GM18520 (cell line): ENCODE measurements around the gene ZNF407.

Experiments
- ATAC-seq: cut with Tn5 transposase; IDR thresholded peaks from one replicate; pipeline ENCODE4 v1.9.1; 2021; ENCODE audit not compliant: unreplicated experiment

The ZNF407 gene

DNA sequence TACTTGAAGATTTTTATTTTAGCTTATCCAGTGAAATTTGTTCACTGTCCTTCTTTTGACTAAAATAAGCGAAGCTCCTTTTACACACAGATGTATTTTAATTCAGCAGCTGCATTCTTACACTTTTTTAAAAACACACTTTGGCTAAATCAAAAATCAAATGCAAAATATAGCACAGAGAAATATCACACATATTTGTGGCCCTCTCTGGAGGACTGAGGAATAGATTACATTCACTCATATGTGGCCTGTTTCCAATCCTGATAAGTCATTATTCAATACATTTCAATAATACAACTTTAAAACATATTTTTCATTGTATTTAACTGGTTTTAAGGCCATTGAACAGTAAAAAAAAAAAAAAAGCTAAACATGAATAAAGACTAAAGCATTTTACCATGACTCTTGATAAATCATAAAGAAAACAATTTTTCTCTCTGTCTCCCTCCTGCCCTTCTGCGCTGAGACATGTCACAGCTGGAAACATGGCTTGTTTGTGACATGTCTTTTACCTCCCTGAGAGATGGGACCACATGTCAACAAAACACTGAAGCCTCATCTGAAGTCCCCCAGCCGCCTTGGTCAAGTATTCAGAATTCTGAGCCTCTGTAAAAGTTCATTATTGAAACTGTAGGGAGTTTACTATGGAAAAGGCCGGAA is 221.0 kb downstream of the ZNF407 start:
- no peak for ATAC-seq

DNA sequence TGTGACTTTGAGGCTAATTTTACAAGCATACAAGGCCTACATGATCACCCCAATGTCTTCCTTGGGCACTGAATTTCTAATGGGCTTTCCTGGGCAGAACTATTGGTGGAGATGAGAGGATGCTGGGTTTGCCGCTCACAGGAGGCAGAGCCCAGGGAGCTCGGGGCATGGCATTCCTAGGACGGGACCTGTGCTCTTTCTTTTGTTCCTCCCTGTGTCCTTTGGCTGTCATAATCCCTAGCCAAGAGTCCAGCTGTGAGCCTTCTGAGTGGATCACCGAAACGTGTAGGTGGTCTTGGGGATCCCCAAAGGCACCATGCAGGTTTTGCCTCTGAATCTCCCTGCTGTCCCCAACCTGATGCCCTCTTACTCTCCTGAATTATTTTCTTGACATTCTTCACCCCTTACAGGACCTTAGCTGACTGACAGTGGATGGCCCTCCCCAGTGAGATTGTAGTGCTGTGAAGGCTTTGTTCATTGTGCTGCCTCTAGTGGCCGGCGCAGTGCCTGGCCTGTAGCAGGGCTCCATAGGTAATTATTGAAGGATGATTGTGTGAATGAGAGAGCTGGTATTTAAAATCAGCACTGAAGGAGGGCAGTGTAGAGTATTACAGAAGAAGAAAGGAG is 221.9 kb downstream of the ZNF407 start:
- ATAC-seq = peak; percentile 61

DNA sequence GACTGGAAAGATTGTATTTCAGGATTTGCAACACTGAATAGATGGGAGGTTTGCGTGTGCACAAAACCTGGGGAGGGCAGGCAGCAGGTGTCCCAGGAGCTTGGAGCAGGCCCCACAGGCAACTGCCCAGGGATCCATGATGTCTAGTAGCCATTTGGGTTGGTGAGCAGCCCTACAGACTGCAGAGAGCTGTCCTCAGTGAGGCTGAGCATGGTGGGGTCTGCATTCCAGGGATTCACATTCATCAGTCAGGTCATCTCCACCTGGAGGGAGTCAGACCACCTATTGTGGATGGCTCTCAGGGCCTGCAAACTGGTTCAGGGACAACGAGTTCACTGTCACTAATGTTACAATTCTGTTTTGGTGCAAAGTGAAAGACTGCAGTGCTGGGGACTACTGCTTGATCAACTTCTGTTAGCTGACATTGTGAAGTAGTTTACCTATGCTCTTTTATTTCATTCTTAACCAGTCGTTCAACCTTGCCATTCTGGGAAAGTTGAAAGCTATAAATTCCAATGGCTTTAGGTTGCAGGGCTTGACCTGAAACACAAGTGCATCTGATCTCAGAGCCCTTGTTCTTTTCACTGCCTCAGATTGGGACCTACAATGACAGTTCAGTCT is 222.6 kb downstream of the ZNF407 start:
- no peak for ATAC-seq

DNA sequence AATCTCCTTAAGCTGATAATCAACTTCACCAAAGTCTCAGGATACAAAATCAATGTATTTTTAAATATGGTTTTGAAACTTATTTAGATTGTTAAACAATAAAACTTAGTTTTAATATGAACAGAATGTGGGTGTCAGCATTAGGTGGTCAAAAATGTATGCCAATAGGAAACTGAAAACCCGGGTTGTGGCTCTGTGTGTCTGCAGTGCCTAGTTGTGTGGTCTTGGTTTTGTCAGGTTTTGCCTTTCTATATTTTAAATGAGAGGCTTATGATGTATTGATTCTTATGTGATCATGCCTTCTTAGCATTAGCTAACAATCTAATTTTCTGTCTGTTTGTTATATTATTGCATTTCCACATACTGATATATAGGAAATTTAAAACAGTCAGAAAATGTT is 227.8 kb downstream of the ZNF407 start:
- no peak for ATAC-seq

DNA sequence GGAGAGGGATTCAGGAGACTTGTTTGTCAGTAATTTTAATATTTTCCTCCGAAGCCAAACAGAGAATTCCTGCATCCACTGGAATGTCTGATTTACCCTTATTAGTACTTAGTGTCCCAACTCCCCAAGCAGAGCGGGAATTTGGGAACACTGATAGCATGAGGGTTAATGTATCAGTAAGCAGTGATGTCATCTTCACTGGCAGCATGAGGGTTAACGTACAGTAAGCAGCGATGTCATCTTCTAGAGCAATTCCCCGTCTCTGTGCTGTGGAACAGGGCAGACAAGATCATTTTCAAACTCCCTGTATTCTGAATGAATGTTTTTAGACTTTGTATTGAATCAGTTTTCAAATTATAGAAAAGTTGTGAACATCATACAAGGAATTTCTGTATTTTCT is 228.9 kb downstream of the ZNF407 start:
- no peak for ATAC-seq

DNA sequence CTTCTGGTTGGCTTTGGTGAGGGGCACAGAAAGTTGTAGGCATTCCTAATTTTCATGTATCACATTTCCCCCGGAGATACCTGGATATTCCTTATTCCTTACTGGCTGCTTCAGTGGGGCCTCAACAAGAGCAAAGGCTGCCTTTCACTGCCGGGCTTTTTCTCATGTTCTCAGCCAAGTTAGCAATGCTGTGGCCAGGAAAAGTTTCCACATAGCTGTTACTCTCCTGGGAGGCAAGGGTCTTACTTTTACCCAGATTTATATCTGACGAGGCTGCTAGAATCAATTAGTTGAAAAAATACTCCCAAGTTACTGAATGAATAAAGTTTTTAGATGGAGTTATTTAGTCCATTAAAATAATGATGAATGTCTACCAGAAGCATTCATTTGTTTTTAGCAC is 230.5 kb downstream of the ZNF407 start:
- no peak for ATAC-seq

DNA sequence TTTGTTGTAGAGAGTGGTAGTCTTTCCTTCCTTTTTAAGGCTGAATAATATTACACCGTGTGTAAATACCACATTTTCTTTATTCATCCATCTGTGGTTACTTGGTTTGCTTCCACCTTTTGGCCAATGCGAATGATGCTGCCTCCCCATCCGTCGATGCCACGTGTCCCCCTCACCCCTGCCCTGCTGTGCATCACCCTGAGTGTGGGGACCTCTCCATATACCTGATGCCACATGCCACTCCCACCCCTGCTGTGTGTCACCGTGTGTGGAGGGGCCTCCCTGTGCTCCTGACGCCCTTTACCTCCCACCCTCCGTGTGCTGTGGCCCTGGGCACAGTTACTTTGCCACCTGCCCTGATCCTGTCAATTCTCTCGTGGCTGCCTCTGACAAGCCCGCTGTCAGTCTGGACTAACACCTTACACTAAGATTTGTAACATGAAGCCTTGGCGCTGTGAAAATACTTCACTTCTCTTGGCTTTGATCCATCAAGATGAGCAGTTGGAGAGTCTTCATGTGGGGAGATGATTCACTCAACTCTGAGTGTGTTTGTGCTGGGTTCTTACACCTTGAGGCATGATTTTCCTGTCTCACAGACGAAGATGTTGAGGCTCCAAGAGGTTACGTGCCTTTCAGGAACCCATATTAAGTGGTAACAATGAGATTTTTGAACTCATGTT is 234.0 kb downstream of the ZNF407 start:
- no peak for ATAC-seq

DNA sequence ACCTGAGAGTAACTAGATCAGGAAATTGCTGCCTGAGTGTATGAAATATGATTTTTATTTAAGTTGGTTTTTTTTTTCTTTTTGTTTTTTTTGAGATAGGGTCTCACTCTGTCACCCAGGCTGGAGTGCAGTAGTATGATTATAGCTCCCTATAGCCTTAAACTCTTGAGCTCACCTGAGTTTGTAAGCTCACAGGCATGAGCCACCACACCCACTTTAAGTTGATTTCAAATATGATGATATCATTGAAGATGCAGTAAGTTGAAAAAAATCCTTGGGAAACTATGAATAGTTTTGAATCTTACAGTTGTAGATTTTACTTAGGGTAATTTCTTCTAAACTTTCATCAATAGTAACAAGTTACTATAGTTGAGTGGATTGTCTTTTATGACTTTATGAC is 234.7 kb downstream of the ZNF407 start:
- ATAC-seq = no peak

DNA sequence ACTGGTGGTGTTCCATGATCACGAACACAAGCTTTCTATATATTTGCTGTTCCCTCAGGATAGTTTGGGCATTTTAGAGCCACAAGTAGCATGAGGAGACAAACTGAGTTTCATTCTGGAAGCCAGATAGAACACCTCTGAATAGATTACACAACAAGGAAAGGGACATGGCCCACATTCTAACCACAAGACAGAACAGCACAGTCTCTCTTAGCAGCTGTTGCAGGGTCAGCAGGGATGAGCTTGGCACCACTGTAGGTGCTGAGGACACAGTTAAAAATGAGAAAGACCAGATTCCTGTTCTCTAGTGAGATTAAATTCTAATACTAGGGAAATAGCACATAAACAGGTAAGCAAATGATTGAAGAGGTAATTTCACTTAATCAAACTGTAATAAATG is 235.3 kb downstream of the ZNF407 start:
- no peak for ATAC-seq

DNA sequence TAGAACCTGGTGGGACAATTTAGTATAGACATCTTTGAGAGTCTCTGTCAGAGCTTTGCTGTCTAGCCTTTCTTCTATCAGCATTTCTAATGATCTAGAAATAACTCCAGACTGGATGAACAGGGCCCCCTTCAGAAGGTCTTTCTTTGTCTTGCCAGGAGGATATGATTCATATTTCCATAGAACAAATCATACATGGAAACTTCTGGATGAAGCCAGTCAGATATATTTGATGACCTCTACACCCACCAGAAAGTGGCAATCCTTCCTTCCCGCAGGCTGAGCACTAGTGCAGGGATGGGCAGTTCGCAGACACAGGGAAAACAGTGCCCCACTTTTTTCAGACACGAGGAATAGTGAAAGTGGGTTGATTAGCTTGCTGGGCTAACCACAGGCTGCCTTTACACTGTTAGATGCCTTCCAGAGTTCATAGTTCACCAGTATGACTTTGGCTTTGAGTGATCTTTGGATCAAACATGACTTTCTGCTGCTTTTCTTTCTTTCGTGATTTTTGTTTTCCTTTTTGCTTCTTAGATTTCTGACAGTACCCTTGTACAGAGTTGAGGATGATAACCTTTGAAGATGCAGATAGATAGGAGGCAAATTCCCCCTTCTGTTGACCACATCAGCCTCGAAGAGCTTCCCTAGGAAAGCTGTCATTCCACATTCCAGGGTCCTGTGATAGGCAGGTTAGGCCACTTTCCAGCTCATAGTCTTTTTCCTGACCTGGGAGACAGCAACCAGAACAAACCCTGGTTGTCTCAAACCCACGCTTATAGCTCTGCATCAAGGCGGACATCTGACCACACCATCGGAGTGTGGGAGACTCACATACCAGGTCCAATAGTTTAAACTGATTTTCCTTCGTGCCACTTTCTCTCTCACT is 237.0 kb downstream of the ZNF407 start:
- ATAC-seq = no peak

DNA sequence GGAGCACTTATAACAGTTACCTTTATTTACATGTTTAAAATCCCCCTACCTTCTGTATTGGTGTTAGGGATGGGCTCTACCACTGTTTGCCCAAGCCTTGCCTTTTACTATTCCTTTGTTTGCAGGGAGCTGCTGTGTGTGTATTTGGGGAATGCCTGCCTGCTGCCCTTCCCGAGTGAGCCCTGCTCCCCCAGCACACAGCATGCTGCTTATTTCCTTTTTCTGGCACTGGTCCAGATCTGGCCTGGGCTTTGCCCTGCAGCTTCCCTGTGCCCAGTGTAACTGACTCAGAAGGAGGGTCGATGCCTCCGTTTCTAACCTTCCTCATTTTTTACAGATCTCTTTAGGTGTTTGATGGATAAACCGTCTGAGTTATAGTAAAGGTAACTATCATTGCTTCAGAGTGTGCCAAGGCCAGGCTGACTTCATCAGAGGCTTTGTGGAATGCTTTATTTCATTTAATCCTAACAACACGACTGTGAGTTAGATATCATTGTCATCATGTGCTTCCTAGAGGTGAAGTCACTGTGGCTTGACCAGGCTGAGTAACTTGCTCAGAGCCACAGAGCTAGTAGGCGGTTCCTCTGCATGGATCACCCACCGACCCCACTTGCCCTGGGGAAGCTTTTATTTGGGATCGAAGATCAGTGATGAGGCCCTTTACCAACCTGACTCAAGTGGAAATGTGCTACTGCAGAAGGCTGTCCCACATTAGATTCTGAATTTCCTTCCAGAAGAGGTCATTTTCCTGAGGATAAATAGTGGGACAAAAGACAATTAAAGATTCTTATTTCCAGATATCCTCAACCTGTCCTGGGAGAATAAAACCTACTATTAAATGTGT is 238.8 kb downstream of the ZNF407 start:
- ATAC-seq = no peak

DNA sequence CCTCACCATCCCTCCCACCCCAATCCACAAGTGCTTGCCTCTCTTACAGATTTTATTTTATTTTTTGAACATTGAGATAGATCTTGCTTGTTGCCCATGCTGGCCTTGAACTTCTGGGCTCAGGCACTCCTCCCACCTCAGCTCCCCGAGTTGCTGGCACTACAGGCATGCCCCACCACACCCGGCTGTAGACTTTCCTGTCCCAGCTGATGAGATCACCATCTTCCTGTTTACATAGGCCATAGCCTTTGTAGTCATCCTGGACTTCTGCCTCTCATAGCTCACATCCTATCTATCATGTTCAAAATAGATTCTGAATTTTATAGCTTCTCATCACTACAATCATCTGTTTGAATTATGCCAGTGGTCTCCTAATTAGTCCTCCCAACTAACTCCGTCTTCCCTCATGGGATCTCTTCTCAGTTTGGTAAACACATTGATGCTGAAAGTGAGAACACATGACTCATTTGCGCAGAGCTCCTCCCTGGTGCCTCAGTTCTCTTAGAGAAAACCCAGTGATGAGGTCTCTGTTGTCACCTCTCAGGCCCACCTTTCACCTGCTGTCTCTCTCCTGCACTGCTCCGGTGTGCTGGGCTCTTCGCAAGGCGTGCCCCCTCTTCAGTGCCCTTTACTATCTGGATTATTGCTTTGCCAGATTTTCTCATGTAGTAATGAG is 243.0 kb downstream of the ZNF407 start:
- no peak for ATAC-seq

DNA sequence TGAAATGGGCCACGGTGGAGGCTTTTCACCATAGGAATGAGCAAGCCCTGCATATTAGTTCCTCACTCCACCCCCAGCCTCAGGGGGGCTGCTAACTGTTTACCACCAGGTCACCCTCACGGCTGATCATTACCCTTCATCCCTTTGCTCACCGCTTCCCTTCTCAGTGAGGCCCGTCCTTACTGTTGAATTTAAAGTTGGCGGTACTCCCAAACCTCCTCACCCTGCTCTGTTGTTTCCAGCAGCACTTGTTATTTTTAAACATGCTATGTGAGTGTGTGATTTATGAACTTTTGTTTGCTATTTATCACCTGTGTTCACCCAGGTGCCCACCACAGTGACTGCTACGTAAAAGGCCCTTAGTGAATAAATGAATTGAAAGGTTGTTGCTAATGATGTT is 243.6 kb downstream of the ZNF407 start:
- no peak for ATAC-seq

DNA sequence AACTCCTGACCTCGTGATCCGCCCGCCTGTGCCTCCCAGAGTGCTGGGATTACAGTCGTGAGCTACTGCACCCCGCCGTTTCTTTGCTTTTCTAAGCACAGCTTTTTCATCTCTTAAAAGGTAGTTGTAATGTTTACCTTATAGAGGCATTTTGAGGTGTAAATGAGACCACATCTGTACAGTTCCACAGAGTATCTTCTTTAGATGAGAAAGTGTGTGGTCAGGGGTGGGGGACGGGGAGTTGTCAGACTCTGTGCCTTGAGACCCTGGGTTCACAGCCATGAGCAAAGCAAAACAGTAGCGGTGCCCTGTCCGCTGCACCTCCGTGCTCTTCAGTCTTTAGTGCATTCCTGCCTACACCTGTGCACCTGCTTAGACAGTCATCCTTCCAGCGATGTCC is 251.6 kb downstream of the ZNF407 start:
- ATAC-seq = no peak

DNA sequence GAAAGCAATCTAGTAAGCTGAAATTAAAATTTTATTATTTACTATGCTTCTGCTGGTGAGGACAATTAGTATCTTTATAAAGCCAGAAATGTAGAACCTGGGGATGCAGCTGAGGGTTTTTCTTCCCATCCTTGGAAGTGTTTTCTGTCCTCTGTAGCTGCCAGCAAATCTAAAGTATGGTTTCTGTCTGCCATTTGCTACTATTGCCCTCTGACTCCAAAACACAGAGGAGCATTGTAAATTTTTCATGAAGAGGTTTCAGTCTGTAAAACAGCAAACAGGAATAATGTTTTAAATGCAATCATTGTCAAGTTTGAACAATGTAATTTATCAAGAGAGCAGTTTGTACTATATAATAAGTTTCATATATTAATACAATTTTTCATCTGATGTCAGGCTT is 258.8 kb downstream of the ZNF407 start:
- no peak for ATAC-seq

DNA sequence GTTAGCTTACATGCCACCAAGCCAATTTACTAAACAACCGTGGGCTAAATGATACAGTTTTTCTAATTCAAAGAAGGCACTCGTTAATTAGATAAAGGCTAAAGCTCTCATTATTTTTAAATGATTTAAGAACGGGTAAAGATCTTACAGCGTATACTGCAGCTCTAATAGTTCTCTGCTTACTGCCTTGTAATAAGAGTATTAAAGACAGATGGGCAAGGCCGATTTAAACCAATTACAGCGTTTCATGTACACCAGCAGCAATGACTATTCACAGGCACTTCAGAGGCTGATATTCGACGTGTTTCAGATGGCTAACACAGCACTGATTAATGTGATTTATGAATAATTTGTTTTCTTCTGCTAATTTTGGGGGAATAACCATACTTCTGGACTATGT is 259.3 kb downstream of the ZNF407 start:
- no peak for ATAC-seq

DNA sequence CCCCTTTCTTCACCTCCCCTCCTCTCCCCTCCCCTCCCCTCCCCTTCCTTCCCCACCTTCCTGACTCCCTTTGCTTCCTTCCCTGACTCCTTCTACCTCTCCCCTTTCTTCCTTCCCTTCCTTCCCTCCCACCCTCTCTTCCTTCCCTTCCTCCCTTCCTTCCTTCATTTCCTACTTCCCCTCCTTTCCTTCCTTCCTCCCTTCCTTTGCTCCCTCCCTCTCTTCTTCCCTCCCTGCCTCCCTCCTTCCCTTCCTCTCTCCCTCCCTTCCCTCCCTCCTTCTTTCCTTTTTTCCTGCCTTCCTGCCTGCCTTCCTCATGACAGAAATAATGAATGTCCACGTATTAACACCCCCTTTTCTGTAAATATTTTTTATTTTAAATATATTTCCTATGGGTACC is 260.2 kb downstream of the ZNF407 start:
- ATAC-seq = no peak

DNA sequence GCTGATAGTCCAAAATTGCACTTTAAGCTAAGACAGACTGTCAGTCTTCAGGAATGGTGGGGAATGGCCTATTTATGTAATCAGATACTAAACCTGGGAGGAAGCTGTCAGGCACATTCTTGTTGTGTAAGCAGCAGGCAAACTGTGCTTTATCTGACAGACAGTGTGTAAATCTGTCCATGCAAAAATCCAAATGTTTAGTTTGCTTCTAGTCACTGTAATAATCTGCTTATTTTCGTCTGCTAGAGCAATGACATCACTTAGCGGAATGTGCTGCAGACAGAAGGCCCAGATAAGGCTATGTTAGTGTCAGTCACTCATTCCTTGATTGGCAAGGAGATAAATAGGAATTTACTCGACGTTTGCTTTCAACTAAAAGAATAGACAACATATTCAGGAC is 263.5 kb downstream of the ZNF407 start:
- no peak for ATAC-seq

DNA sequence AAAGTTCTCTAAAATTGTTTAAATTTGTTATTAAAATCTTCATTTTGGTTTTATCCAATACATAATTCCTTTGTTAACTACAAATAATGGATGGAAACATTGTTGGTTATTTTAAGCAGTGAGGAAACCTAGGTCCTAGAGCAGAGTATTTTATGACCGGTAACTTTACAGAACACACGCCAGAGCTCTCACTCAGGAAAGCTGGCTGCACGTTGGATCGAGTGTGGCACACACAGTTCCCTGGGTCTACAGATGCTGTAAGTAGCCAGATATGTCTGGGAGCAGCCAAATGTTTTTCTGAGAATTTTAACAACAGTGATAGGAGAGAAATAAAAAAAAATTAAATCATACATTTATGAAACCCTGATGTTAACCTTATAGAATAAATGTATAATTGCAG is 264.4 kb downstream of the ZNF407 start:
- ATAC-seq = no peak

DNA sequence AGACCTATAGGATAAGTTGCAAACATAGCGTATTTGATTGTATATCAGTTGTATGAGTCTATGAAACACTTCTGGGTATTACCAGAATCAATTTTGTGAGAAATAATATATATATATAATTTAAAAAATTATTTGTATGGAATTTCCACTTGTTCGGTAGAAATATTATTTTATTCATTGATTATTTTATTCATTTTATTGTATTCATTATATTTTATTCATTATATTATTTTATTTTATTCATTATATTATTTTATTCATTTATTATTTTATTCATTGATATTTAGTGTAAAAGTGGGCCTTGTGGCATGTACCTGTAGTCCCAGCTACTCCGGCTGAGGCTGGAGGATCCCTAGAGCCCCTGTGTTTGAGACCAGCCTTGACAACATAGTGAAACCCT is 268.9 kb downstream of the ZNF407 start:
- ATAC-seq = no peak
